IPS DF 6.9 (cell line): ENCODE results near the gene TAF11L13.
"Not testable (repeated sequence)": the region's sequence is repeated elsewhere in the genome, so short reads cannot be mapped to it uniquely, and the experiment has no call there.

Source experiments
- DNase-seq: peaks from one replicate; pipeline ENCODE4 v3.0.0-alpha.2; 2013; ENCODE audit warnings: low read depth, low spot score
- H3K27ac ChIP-seq: one replicate; pipeline ENCODE4 v1.5.1; 2013; ENCODE audit warnings: low read length, control low read depth
- H3K27me3 ChIP-seq: 2 replicates; pipeline ENCODE4 v1.6.1; 2013; ENCODE audit warnings: mild to moderate bottlenecking, low read length; ENCODE audit not compliant: control insufficient read depth, insufficient read depth
- H3K36me3 ChIP-seq: 2 replicates; pipeline ENCODE4 v1.6.1; 2013; ENCODE audit warnings: low read length; ENCODE audit not compliant: control insufficient read depth, insufficient read depth
- H3K4me1 ChIP-seq: 2 replicates; pipeline ENCODE4 v1.6.1; 2013; ENCODE audit warnings: low read length; ENCODE audit not compliant: control insufficient read depth, insufficient read depth
- H3K4me3 ChIP-seq: 2 replicates; pipeline ENCODE4 v1.5.1; 2013; ENCODE audit warnings: mild to moderate bottlenecking, low read length
- H3K9me3 ChIP-seq: 2 replicates; pipeline ENCODE4 v1.6.1; 2013; ENCODE audit warnings: low read length, inconsistent platforms; ENCODE audit not compliant: control insufficient read depth, insufficient read depth
- WGBS: extraction: QIAGEN DNeasy Blood & Tissue Kit; methylation state at CpG from one replicate; pipeline ENCODE4 v1.1.7; 2013; ENCODE audit warnings: mixed read lengths, missing lambda C conversion rate; ENCODE audit not compliant: insufficient read length, insufficient coverage; 5-methylcytosine and 5-hydroxymethylcytosine counted together

Gene TAF11L13

GRCh38 chr5:17620627-17621026 is 11.3 kb upstream of the TAF11L13 start:
- Histone ChIP-seq H3K4me1 (no peaks in the 10 kb centered on the region), H3K4me3 (no peak overlapping the region), H3K36me3 (no peaks in the 10 kb centered on the region), H3K27ac (no peak overlapping the region), H3K27me3 (no peaks in the 10 kb centered on the region), H3K9me3 (no peaks in the 10 kb centered on the region)
- peak; percentile 2 for DNase-seq
- no CpG with 5 or more reads among the region's 17 CpGs for WGBS

GRCh38 chr5:17625686-17626085 is 6.2 kb upstream of the TAF11L13 start:
- Histone ChIP-seq H3K4me1 (no peaks in the 10 kb centered on the region), H3K4me3 (no peak overlapping the region), H3K9me3 (no peaks in the 10 kb centered on the region), H3K27me3 (no peaks in the 10 kb centered on the region), H3K36me3 (no peaks in the 10 kb centered on the region), H3K27ac (no peak overlapping the region)
- DNase-seq, result no peak
- no CpG with 5 or more reads among the region's 11 CpGs for WGBS

GRCh38 chr5:17634160-17634559 is 2.3 kb downstream of the TAF11L13 start, which contains the start of gene TAF11L14:
TAF11L14 (plus strand) TSS chr5:17634460.
- Histone ChIP-seq H3K4me1 (no peaks in the 10 kb centered on the region), H3K27me3 (no peaks in the 10 kb centered on the region), H3K27ac (no peak within 1 kb of the TSS), H3K9me3 (no peaks in the 10 kb centered on the region), H3K4me3 (no peak within 1 kb of the TSS), H3K36me3 (no peaks in the 10 kb centered on the region)
- DNase-seq, result no peak
- no CpG with 5 or more reads among the region's 5 CpGs for WGBS

- H3K4me1 ChIP-seq, DNase-seq, H3K27me3 ChIP-seq, H3K9me3 ChIP-seq, H3K36me3 ChIP-seq, H3K4me3 ChIP-seq, H3K27ac ChIP-seq: not testable (repeated sequence)
- WGBS, result no CpG with 5 or more reads among the region's 10 CpGs
Measured at GRCh38 chr5:17649232-17649631, 17.3 kb downstream of the TAF11L13 start.

- H3K9me3 ChIP-seq, result not testable (repeated sequence)
Measured at GRCh38 chr5:17655201-17655759, 23.4 kb downstream of the TAF11L13 start.

GRCh38 chr5:17655921-17656320 is 24.0 kb downstream of the TAF11L13 start:
- no peak overlapping the region for H3K4me3 ChIP-seq
- H3K36me3 ChIP-seq, result no peaks in the 10 kb centered on the region
- no peaks in the 10 kb centered on the region for H3K9me3 ChIP-seq
- WGBS, result no CpG with 5 or more reads among the region's 6 CpGs
- no peak overlapping the region for H3K27ac ChIP-seq
- no peaks in the 10 kb centered on the region for H3K27me3 ChIP-seq
- no peak for DNase-seq
- H3K4me1 ChIP-seq, result no peaks in the 10 kb centered on the region

More at GRCh38 chr5:17655201-17655759, 23.4 kb downstream of the TAF11L13 start:
- not testable (repeated sequence) for H3K27ac ChIP-seq, H3K27me3 ChIP-seq, DNase-seq, H3K36me3 ChIP-seq, H3K4me1 ChIP-seq, H3K4me3 ChIP-seq
- no CpG with 5 or more reads among the region's 32 CpGs for WGBS

- no peaks in the 10 kb centered on the region for H3K27me3 ChIP-seq
- H3K4me3 ChIP-seq, result no peak overlapping the region
- no peaks in the 10 kb centered on the region for H3K36me3 ChIP-seq
- DNase-seq, result no peak
- no peak overlapping the region for H3K27ac ChIP-seq
- H3K9me3 ChIP-seq, result no peaks in the 10 kb centered on the region
- no CpG with 5 or more reads among the region's 8 CpGs for WGBS
- no peaks in the 10 kb centered on the region for H3K4me1 ChIP-seq
Measured at GRCh38 chr5:17663182-17663581, 31.3 kb downstream of the TAF11L13 start.

- no CpG with 5 or more reads among the region's 2 CpGs for WGBS
- no peaks in the 10 kb centered on the region for H3K27me3 ChIP-seq
- no peak overlapping the region for H3K4me3 ChIP-seq
- H3K9me3 ChIP-seq, result no peaks in the 10 kb centered on the region
- H3K27ac ChIP-seq, result no peak overlapping the region
- no peaks in the 10 kb centered on the region for H3K4me1 ChIP-seq
- DNase-seq, result no peak
- no peaks in the 10 kb centered on the region for H3K36me3 ChIP-seq
Measured at GRCh38 chr5:17665836-17666235, 33.9 kb downstream of the TAF11L13 start.

- no peak overlapping the region for H3K27ac ChIP-seq
- WGBS, result no CpG with 5 or more reads among the region's 3 CpGs
- H3K9me3 ChIP-seq, result no peaks in the 10 kb centered on the region
- no peaks in the 10 kb centered on the region for H3K27me3 ChIP-seq
- H3K36me3 ChIP-seq, result no peaks in the 10 kb centered on the region
- no peaks in the 10 kb centered on the region for H3K4me1 ChIP-seq
- DNase-seq, result no peak
- H3K4me3 ChIP-seq, result no peak overlapping the region
Measured at GRCh38 chr5:17666726-17667235, 34.9 kb downstream of the TAF11L13 start.

- Histone ChIP-seq H3K27me3 (no peaks in the 10 kb centered on the region), H3K36me3 (no peaks in the 10 kb centered on the region), H3K4me1 (no peaks in the 10 kb centered on the region), H3K27ac (no peak overlapping the region), H3K4me3 (no peak overlapping the region), H3K9me3 (no peaks in the 10 kb centered on the region)
- DNase-seq, result no peak
- no CpG with 5 or more reads among the region's 14 CpGs for WGBS
Measured at GRCh38 chr5:17670353-17670752, 38.5 kb downstream of the TAF11L13 start.

- Histone ChIP-seq H3K9me3 (no peaks in the 10 kb centered on the region), H3K27me3 (no peaks in the 10 kb centered on the region), H3K36me3 (no peaks in the 10 kb centered on the region), H3K4me3 (no peak overlapping the region), H3K27ac (no peak overlapping the region), H3K4me1 (no peaks in the 10 kb centered on the region)
- DNase-seq, result no peak
- no CpG with 5 or more reads among the region's 4 CpGs for WGBS
Measured at GRCh38 chr5:17678751-17679324, 47.0 kb downstream of the TAF11L13 start.
